DMS153 treated with DMSO at 0.1 percent for 48 hours (cell line): ENCODE results near the gene OR5AP2.
"Not testable (repeated sequence)": the region's sequence is repeated elsewhere in the genome, so short reads cannot be mapped to it uniquely, and the experiment has no call there.

Experiments used
- DNase-seq: peaks from one replicate; lab custom pipeline; 2025; ENCODE audit not compliant: unreplicated experiment; lab: John Stamatoyannopoulos, UW

OR5AP2 gene

DNA sequence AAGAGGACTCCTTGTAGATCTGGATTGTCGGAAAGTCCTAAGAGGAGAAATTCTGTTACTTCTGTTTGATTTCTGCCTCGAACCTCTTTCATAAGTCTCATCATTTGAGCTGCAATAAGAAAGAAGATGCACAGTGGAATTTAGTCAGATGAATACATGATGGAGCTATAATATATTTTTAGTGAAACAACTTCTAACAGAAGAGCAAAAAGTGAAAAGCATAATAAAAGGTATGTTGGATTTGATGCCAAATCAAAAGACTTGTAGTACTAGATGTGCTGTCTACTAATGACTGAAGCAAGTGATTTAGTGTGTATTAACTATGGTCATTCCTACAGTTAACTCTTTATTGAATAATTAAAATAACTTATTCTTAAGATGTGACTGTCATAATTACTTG is at the start of gene OR5AP2:
TSS of gene OR5AP2 (minus strand) at position 101 of the 400 bp plus-strand sequence. CDS start at position 101, 0 bp downstream.
- no peak for DNase-seq

DNA sequence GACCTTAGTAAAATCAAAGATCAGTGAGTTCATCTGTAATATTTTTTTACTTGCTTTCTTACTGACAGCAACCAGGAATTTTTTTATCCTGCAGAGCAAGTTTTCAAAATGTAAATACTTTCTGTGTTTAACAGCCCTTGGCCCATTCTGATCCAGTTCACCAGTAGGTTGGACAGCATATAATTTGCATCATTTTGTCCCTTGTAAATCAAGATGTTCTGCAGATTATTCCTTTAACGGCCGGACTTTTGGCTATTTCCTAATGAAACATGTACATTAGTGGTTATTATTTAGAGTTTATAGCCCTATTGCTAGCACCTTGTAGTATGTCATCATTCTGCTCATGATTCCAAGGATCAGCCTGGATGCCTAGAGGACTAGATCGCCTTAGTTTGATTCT is 48.9 kb upstream of the OR5AP2 start:
- not testable (repeated sequence) for DNase-seq

DNA sequence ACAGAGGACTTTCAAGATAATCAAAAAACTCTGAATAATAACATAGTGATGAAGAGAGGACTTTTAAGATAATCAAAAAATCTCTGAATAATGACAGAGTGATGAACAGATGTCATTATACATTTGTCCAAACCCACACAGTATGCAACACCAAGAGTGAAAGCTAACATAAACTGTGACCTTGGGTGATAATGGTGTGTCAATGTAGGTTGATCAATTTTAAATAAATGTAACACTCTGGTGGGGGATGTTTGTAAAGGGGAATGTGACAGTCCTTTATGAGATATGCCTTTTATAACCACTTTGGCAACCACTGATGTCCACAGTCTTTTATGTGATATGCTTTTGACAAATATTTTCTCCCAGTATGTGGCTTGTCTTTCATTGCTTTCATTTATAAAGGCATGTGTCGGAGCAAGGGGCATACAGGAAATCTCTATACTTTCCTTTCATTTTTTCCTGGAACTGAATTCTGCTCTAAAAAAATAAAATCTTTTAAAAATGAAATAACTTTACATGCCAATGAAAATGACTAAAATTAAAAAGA is 46.4 kb upstream of the OR5AP2 start:
- no peak for DNase-seq

DNA sequence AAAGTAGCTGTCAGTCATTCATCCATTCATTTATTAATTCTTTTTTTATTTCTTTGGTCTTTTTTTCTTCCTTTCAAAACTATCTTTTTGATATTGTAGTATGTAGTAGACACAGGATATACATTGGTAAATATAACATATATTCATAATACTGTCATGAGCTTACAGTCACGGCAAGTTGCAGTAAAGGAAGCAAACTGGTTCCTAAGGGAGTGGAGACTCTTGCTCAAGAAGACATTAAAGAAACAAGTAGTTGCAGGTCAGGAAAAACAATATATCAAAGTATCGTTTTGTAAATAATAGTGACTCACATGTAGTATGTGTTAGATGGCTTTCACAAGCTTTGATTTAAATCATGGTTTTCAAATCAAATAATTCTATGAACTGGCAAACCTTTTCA is 28.7 kb upstream of the OR5AP2 start:
- DNase-seq, result no peak

DNA sequence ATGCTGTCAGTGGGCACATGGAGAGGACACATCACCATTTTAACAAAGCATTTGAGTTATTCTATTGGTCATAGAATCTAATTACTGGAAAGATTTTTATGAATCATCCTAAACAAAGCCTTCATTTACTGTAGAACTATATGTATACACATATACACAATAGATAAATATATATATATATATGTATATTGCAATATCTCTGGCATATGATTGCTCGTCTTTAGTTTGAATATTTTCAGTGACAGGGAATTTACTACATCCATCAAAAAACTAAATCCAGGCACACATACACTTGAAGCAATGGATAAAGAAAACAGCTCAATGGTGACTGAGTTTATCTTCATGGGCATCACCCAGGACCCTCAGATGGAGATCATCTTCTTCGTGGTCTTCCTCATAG is 21.1 kb upstream of the OR5AP2 start, which contains the start of gene OR5AR1:
TSS of gene OR5AR1 (plus strand) at position 301 of the 400 bp plus-strand sequence. CDS start at position 301, 0 bp downstream.
- no peak for DNase-seq

DNA sequence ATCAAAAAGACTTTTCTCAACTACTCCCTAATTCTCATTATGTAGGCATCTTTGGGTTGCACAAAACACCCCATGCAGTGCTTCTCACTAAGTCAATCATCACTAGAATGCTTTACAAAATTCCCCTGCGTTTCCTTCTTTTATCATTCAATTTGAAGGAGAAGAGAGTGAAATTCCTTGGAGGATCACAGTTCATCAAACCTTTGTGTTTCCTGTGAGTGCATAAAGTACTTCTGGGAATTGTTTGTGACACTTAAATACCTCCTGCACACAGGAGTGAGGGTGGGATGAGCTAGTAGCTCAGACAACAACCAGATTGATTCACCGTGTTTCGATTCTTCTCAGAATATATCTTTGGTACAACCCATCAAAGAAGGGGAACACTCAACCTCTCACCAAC is 17.5 kb upstream of the OR5AP2 start:
- no peak for DNase-seq

DNA sequence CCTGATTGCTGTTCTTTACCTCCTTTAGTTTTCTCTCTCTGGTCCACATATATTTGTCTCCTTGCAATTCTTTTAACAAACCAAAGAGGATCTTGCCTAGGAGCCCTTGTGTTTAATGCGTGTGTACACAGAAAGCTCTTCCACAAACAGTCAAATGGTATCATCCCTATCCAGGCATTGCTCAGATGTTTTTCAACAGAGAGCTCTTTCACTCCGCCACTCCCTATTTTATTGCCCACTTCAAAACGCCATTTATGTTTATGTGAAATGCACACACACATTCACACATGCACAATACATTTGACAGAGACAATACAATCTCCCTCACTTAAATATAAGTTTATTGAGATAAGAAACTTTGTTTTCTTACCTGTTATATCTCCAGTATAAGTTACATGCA is 4.7 kb downstream of the OR5AP2 start:
- peak; percentile 3 for DNase-seq

DNA sequence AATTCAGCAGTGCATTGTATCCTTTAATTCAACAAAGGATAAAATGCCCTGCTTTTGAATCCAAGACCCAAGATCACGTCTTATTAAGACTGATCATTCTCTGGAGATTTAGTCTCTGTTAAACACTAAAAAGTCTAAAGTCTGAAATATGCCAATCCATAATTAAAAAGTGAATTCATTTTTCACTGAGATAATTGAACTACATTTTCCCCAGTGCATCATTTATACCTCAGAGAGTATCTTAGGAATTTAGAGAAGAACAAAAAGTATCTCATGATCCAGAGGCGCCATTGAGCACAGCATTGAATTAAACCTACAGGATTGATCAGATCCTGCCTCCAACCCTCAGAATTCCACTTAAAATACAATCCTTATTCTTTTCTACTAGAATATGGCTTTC is 5.4 kb downstream of the OR5AP2 start:
- DNase-seq, result no peak

DNA sequence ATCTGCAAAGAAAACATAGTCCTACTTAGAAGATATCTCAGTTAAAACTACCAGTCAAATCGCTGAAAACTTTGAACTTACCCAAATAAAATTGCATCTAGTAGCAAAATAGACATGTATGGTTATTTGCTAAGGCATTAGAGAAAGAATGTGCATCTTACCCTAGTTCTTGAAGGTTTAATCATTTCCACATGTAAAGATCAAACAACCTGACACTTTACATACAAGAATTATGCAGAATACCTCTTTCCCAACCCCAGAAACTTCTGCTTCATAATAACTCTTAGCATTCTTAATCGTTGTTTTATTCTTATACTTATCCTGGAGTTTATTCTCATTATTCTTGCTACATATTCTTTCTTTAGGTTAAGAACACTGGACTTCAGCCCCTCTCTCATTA is 9.9 kb downstream of the OR5AP2 start:
- DNase-seq, result no peak

DNA sequence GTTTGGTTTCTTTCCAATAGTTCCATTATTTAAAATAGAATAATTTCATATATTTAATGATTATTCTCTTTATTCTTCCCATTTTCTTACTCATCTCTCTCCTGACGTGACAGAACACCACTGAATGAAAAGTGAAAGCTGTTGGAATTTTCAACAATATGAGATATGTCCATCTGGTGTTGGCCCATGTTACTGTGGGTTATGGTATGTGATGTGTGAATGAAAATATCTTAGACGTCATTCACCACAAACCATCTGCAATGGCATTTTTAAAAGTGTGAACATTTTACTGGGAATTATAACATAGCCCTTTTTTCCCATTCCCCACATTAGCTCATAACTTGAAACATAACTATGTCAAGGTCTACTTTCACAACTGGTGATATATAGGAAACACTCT is 16.3 kb downstream of the OR5AP2 start:
- no peak for DNase-seq

DNA sequence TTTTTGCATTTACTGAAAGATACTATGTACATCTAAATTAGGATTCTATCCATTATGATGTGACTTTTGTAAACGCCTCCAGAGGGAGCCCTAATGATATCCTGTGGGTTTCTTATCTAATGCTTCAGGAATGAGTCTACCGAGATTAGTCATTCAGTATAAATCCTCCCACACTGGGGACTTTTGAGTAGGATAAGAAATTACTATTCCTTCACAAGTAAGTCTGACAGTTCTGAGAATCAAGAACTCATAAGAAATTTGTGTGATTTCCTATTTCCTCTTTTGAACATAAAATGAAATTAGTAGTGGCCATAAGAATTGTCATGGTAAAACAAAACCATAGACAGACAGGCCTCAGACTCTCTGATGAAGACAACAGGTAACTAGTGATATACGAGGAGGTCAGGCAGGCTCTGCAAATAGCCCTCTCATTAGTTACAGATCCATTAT is 17.6 kb downstream of the OR5AP2 start:
- DNase-seq, result peak; percentile 31

DNA sequence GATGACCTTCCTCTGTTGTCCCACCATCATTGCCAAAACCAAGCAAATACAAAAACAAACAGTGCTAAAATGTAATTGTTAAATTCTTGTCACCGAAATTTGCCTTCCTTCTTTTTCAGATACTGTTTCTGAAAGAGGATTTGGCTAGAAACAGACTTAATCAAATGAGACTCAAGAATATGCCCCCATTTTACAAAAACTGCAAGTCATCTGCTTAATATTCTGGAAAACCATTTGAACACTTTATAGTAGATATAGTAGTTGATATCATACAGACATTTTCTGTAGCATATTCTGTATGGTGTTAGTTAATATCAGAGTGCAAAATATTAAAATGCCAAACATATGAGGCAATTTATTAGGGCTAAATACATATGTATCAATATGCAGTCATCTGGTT is 31.1 kb downstream of the OR5AP2 start:
- DNase-seq, result no peak

DNA sequence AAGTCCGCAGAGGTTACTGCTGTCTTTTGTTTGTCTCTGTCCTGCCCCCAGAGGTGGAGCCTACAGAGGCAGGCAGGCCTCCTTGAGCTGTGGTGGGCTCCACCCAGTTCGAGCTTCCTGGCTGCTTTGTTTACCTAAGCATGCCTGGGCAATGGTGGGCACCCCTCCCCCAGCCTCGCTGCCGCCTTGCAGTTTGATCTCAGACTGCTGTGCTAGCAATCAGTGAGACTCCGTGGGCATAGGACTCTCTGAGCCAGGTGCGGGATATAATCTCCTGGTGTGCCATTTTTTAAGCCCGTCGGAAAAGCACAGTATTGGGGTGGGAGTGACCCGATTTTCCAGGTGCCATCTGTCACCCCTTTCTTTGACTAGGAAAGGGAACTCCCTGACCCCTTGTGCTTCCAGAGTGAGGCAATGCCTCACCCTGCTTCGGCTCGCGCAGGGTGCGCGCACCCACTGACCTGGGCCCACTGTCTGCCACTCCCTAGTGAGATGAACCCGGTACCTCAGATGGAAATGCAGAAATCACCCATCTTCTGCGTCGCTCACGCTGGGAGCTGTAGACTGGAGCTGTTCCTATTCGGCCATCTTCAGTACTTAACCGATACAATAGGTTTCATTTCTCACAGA is 50.0 kb downstream of the OR5AP2 start:
- DNase-seq, result not testable (repeated sequence)
